ENCODE results near the gene KDM6A. TPM values are rescaled to one million over a fixed set of nuclear protein-coding genes. Genes with fewer than 3 reads are reported as not detected.
A peak's percentile ranks its signal among the peaks of the same experiment; 100 is the strongest.
"Not testable (repeated sequence)": the region's sequence is repeated elsewhere in the genome, so short reads cannot be mapped to it uniquely, and the experiment has no call there.

KDM6A gene
- total RNA-seq, 1 experiment from 2014 or later, result 25.5 TPM

- no peak for DNase-seq (ENCODE audit: low read depth)
Observed at GRCh38 chrX:44961817-44962607, 89.0 kb downstream of the KDM6A start.

DNA sequence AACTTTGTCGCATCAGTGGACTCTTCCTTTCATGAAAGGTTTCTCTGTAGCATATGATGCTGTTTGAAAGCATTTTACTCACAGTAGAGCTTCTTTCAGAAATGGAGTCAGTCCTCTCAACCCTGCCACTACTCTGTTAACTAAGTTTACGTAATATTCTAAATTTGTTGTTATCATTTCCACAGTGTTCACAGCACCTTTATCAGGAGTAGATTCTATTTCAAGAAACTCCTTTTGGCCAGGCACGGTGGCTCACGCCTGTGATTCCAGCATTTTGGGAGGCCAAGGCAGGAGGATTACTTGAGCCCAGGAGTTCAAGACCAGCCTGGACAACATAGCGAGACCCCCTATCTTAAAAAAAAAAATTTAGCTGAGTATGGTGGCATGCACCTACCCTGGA, 90.0 kb downstream of the KDM6A start:
- no peak for DNase-seq (ENCODE audit: low read depth)

GRCh38 chrX:44967221-44967620, 94.2 kb downstream of the KDM6A start:
- no peak for DNase-seq (ENCODE audit: low read depth)

DNA sequence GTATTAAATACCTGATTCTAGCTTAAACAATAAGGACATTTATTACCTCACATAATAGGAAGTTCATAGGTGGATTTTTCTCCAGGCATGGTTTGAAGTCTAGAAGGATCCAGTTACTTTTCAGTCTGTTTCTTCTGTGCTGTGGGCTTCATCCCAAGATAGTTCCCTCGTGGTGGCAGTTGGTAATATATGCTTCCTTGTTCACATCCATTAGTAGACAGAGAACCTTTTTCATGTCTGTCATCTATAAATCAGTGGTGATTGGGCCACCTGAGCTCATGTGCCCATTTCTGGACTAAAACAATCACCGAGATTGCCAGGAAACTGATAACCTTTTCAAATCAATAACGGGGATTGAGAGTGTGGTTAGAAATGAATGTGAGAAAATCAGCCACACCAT, 97.7 kb downstream of the KDM6A start:
- no peak for DNase-seq (ENCODE audit: low read depth)

DNA sequence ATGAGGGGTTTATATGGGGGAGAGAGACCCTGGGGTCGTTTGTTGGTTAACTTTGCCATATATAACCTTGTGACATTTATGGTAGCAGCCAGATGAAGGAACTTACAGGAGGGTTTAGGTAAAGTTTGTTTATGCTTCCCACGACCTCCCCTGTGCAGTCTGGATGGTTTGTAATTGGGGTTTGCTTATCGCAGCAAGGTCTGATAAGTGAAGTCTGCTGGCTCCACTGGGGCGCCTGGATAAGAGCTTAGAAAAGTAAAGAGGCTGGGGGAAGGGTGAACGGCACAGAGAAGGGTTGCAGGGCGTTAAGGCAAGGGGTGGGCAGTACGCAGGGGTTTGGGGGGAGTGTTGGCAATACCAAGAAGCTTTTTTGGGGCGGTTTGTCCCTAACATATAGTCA, 98.7 kb downstream of the KDM6A start:
- DNase-seq (ENCODE audit: low read depth), result no peak

- no peak for DNase-seq (ENCODE audit: low read depth)
Observed at GRCh38 chrX:44972132-44972531, 99.1 kb downstream of the KDM6A start.

GRCh38 chrX:44973420-44973932, 100.5 kb downstream of the KDM6A start:
- DNase-seq (ENCODE audit: low read depth), result no peak

- DNase-seq (ENCODE audit: low read depth), result peak; percentile 45
Observed at GRCh38 chrX:44974451-44974850, 101.5 kb downstream of the KDM6A start.

GRCh38 chrX:44975666-44976263, 102.8 kb downstream of the KDM6A start:
- no peak for DNase-seq (ENCODE audit: low read depth)

GRCh38 chrX:44978976-44979375, 106.0 kb downstream of the KDM6A start:
- no peak for DNase-seq (ENCODE audit: low read depth)

DNA sequence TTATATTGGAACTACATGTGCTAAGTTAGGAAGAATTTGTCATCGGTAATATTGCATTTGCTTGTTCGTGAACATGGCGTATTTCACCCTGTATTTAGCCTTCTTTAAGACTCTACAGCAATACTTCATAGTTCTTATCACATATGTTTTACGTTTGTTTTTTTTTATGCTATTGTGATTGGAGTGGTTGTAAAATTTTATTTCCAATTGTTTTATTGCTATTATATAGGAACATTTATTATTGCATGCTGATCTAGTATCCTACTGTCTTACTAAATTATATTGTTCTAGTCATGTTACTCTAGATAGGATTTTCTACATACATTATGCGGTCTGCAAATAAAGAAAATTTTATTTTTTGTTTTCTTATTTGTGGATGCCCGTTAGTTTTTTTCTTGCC, 107.4 kb downstream of the KDM6A start:
- DNase-seq (ENCODE audit: low read depth), result no peak

- no peak for DNase-seq (ENCODE audit: low read depth)
Observed at GRCh38 chrX:44980883-44981282, 107.9 kb downstream of the KDM6A start.

DNA sequence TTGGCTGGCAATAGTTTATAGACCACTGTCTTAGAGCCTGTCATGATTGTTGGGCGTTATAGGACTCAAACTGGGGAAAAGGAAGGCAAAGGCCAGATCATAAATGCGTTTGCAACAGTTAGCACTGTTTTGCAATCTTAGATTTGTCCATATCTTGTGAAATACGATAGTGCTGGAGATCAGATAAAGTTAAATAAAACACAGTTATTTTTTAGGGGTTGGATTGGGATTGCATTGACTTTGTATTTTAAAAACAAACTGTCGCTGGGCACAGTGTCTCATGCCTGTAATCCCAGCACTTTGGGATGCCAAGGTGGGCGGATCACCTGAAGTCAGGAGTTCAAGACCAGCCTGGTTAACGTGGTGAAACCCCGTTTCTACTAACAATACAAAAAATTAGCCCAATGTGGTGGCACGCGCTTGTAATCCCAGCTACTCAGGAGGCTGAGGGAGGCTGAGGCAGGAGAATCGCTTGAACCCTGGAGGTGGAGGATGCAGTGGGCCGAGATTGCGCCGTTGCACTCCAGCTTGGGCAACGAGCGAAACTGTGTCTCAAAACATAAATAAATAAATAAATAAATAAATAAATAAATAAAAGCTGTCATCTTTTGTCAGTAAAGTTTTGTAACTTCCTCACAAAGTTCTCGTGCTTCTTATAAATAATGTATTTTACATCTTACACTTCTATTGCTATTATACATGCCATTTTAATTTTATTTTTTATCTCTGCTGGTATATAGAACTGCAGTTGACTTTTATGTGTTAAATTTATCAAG, 117.2 kb downstream of the KDM6A start:
- DNase-seq (ENCODE audit: low read depth), result no peak

GRCh38 chrX:44992775-44993174, 119.8 kb downstream of the KDM6A start:
- DNase-seq (ENCODE audit: low read depth), result no peak

DNA sequence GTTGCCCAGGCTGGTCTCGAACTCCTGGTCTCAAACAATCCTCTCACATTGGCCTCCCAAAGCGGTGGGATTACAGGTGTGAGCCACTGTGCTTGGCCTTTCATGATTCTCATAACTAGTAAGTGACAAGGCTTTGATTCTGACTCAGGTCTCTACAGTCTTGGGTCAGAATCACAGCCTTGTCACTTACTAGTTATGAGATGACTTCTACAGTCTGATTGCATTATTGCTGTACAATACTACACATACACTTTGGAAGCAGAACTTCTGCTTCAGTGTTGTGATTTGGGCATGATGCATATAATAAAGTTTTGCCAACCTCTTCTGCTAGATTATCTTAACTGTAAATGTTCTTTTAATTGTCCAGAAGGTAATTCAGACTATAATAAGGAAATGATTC, 123.3 kb downstream of the KDM6A start:
- no peak for DNase-seq (ENCODE audit: low read depth)

GRCh38 chrX:44997282-44997812, 124.4 kb downstream of the KDM6A start:
- no peak for DNase-seq (ENCODE audit: low read depth)

DNA sequence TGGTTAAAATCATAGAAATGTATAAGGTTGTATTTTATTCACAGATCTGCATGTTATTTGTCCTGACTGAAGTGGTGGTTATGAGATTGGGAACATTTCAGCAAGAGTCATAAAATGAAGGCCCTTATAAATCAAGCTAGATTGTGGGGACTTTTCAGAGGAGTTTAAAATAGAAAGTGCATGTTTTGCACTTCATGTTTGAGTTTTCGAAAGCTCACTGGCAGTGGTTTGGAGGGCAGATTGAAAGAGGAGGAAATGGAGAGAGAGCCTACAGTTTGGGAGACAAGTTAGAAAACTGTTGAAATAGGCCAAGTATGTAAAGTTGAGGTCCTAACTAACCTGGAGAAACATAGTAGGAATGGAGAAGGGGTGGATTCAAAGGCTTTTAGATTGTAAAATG, 124.9 kb downstream of the KDM6A start:
- DNase-seq (ENCODE audit: low read depth), result no peak

GRCh38 chrX:44999237-44999636, 126.2 kb downstream of the KDM6A start:
- not testable (repeated sequence) for DNase-seq (ENCODE audit: low read depth)

DNA sequence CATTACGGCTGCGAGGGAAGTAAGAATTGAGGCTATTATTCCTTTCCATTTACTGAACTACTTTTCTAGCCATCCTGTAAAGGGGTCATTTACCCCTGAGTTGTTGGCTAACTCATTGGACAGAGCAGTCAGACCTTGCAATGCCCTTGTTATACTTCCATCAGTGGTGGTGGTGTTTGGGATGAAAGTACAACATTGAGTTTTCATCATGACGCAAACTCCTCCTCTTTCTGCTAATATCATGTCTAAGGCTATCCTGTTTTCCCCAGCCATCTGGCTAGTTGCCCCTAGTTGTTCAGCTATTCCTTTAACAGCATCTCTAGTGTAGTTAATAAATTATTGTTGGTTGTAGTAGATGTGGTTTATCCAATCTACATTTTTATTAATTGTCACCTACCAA, 126.9 kb downstream of the KDM6A start:
- DNase-seq (ENCODE audit: low read depth), result not testable (repeated sequence)

DNA sequence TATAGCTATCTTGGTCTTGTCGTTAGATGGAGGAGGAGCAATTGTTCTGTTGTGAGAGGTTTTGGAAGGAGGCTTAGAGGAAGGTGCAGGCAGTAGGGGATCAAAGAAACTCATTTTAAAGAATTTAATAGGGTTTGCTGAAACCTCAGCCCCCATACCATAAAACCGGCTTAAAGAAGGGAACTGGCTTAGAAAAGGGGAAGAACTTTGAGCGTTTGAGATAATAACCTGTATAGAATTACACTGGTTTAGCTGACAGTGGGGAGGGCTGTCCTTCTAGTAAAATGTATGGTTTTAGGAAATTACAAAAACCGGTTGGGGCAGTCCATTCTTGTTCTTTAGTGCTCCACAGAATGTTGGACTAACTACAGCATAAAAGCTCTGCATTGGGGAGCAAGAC, 128.1 kb downstream of the KDM6A start:
- no peak for DNase-seq (ENCODE audit: low read depth)

DNA sequence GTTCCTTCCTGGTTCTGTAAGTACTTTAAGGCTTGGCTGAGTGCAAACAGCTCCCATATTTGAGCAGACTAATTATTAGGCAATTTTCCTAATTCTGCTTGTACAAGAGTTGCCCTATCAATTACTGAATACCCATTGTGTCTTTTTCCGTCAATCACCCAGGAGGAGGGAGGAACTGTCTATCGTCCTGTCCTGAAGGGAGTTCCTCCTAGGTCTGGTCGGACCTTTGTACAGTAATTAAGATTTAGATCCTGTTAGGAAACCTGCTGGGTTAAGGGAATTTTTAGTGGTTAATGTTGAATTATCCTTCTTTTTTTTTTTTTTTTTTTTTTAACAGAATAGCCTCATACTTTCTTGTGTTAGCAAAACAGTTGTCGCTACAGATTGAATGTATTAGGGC, 130.1 kb downstream of the KDM6A start:
- no peak for DNase-seq (ENCODE audit: low read depth)

All from M059J (cell line).